ENCODE data around the gene MMP10.

Gene MMP10

DNA sequence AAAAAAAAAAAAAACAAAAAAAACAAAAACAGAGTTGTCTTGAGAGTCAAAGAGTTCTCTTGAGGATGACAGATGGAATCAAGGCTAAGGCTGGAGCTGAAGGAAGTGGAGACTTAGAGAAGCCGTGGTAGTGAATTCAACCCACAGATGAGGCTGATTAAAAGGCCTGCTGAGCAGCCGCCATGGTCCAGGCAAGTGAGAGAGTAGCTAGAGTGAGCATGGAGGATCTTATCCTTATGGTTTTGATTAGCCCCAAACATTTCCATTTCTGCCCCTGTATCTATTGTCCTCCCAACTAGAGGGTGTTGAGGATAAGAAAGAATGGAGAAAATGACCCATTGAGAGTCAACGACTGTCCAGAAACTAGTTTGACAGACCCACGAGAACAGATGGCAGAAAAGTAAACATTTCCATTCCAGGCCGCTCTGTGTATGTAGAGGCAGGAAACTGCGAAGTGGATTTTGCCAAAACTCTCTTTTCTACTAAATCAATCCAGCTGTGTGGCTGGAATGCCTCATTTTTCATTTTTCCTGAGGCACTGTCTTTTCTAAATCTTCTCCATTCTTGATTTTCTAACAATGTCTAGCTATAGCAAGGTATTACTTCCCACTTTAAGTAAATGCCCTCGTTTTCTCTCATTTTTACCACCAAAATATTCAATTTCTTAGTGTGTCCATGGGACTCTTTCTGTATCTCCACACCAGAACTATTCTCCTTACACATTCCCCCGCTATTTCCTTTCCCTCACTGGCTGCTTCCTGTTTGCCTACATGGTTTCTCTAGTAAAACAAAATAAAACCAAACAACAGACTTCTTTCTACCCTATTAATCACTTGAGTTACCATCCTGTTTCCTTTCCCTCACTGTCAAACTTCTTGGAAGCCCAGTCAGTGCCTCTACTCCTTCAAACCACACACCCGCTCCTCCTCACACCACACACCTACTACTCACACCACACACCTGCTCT is 50.3 kb downstream of the MMP10 start:
- no peak for DNase-seq (ENCODE audit: low read depth, low spot score)

DNA sequence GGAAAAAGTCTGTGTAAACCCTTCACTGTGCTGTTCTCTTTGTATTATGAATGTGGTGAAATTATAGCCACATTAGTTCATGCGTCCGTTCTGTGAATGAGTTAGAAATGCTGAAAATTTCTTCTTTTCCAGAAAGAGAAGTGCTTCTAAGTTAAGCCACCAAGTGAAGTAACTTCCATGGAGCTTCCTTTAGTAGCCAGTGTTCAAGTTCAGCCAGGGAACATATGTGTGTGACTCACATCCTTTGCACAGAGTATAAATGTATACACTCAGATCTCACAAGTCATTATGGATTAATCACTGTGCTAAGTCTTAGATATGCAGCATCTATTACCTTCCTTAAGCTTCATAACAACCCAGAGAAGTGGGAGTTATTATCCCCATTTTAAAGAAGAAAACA is 52.5 kb downstream of the MMP10 start:
- no peak for DNase-seq (ENCODE audit: low read depth, low spot score)

DNA sequence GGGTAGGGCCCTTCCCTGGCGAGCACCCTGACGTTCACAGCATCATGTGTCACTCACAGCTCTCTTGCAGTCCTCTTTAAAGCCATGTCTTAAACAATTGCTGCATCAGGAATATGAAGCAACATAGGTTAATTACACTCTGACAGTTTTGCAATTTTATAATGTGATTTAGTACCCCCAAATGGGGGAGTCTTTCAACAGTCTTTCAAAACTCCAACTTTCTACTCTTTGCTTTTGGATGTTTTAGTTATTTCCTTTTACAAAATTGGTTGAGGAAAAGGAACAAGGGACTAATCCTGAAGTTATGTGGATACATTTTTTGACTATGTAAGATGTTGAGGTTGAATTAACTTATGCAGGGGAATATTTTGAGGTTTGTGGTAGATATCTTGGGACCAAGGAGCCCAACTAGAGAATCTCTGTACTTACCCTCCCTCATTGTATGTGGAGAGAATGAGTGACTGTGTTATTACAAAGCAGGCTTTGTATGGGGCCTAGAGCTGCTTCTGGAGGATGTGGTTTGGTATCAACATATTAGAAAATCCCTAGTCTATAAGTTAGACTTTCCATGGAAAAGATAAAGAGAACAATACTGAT is 55.4 kb downstream of the MMP10 start, which contains the start of gene MMP8:
TSS of gene MMP8 (minus strand) at position 51 of the 597 bp plus-strand sequence. CDS start 99 bp downstream, outside the sequence.
- DNase-seq (ENCODE audit: low read depth, low spot score), result no peak

DNA sequence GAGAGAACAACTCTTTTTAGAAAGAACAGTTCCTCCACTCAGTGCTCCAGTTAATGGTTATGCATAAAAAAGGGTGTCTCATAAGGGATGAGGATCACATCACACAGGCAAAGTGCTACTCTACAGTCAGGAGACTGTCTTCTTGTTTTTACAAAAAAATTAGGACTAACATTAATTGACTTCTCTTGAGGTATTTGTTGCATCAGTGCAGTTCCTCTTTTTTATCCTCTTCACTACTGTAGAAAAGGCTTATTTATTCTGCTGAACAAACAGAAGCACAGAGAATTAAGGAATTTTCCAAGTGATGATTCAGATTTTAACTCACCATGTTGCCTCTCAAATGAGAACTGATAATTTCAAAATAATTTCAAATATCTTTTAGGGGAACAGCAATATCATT is 57.6 kb downstream of the MMP10 start:
- no peak for DNase-seq (ENCODE audit: low read depth, low spot score)
